ENCODE measurements around the gene TTC28. TPM values are rescaled to one million over a fixed set of nuclear protein-coding genes. Genes with fewer than 3 reads are reported as not detected.

Gene TTC28
- total RNA-seq, 1 experiment from 2014 or later: not detected

DNA sequence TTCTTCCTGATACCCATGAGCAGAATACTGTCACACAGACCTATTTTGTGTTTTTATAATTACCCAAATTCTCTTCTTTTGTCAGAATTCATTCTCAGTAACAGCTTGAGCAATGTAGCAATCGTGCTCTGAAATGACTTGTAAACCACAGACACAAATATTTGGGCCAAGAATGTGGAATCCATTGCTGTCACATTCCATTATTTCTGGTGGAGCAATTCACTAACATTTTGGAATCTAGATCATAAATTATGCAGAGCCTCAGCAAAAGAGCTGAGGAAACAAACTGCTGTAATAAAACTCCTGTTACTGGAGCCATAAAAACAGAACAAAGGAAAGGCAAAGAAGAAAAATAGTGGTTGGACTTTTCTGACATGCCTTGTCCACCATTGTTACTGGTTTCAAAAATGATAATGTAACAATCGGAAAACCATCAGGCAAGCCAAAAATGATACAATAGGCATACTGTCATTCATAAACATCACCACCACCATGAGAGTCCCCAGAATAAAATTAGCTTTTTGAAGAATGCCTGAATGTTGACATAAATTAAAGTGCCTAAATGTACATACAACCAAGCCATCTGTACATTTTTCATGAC is 537.2 kb downstream of the TTC28 start:
- BruUV-seq (replicated peaks): no TSS peak
- Mint-ChIP-seq H3K4me1 (ENCODE audit: insufficient read depth, unreplicated experiment) (peaks cover 14% of the 10 kb centered on the region), H3K4me3 (ENCODE audit: unreplicated experiment) (no peak overlapping the region), H3K27ac (ENCODE audit: low read depth, unreplicated experiment) (no peak overlapping the region), H3K36me3 (ENCODE audit: insufficient read depth, unreplicated experiment) (no peaks in the 10 kb centered on the region), H3K27me3 (ENCODE audit: insufficient read depth, unreplicated experiment) (peaks cover 45% of the 10 kb centered on the region), H3K9me3 (ENCODE audit: unreplicated experiment) (no peaks in the 10 kb centered on the region)
- intact Hi-C loops (cut with micrococcal nuclease): no loop called here
- ChIA-PET CTCF (interaction anchor here (0.7 kb wide), 1 partner anchor 740 kb away, joined by 3 read pairs; no protein-coding TSS in a partner anchor), POLR2A (no interaction called here)
- DNase-seq (ENCODE audit: unreplicated experiment): peak; percentile 36
- TF ChIP-seq, protein P1, sequence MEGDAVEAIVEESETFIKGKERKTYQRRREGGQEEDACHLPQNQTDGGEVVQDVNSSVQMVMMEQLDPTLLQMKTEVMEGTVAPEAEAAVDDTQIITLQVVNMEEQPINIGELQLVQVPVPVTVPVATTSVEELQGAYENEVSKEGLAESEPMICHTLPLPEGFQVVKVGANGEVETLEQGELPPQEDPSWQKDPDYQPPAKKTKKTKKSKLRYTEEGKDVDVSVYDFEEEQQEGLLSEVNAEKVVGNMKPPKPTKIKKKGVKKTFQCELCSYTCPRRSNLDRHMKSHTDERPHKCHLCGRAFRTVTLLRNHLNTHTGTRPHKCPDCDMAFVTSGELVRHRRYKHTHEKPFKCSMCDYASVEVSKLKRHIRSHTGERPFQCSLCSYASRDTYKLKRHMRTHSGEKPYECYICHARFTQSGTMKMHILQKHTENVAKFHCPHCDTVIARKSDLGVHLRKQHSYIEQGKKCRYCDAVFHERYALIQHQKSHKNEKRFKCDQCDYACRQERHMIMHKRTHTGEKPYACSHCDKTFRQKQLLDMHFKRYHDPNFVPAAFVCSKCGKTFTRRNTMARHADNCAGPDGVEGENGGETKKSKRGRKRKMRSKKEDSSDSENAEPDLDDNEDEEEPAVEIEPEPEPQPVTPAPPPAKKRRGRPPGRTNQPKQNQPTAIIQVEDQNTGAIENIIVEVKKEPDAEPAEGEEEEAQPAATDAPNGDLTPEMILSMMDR (IDR thresholded peaks at IDR 0.05; ENCODE audit: unreplicated experiment): no peak

DNA sequence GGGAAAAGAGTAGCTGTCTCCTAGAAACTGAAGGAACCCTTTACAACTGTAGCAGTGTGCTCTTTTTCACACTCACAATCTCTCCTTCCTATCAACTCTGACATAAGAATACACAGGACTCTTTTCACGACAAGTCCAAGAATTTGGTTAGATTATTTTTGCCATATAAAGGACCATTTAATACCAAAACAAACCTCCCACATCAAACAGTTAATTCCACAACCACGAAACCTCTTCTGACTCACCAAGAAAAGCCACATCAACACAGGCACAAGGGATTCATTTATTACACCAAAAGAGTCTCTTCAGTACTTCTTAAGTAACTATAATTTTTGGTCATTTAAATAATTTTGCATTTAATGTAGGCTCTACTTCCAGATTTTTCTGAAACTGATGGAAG is 538.0 kb downstream of the TTC28 start:
- intact Hi-C loops (cut with micrococcal nuclease): no loop called here
- no peak overlapping the region for H3K4me3 Mint-ChIP-seq (ENCODE audit: unreplicated experiment)
- H3K27ac Mint-ChIP-seq (ENCODE audit: low read depth, unreplicated experiment): no peak overlapping the region
- peaks cover 44% of the 10 kb centered on the region for H3K27me3 Mint-ChIP-seq (ENCODE audit: insufficient read depth, unreplicated experiment)
- TF ChIP-seq, protein P1 (IDR thresholded peaks at IDR 0.05; ENCODE audit: unreplicated experiment): no peak
- no TSS peak for BruUV-seq (replicated peaks)
- H3K9me3 Mint-ChIP-seq (ENCODE audit: unreplicated experiment): no peaks in the 10 kb centered on the region
- CTCF ChIA-PET: no interaction called here
- peak; percentile 18 for DNase-seq (ENCODE audit: unreplicated experiment)
- no peaks in the 10 kb centered on the region for H3K36me3 Mint-ChIP-seq (ENCODE audit: insufficient read depth, unreplicated experiment)
- POLR2A ChIA-PET: no interaction called here
- peaks cover 14% of the 10 kb centered on the region for H3K4me1 Mint-ChIP-seq (ENCODE audit: insufficient read depth, unreplicated experiment)

DNA sequence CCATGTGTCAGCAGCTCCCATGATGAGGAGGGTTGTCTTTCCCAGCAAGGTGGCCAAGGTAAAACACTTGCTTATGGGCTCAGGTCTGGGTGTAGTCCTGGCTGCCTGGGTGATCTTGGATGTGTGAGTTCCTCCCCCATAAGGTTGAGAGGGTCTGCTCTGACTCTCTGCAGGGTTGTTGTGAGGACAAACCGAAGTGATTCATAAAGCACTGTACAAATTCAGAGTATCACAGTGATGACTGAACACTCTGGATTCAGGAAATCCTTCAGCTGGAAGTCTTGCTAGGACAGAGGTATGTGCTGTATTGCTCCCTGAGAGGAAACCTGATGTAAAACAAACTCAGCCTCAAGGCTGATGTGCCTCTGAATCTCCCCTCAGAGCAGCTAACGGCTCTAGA is 539.7 kb downstream of the TTC28 start:
- intact Hi-C loops (cut with micrococcal nuclease): no loop called here
- Mint-ChIP-seq H3K36me3 (ENCODE audit: insufficient read depth, unreplicated experiment) (no peaks in the 10 kb centered on the region), H3K27me3 (ENCODE audit: insufficient read depth, unreplicated experiment) (peaks cover 38% of the 10 kb centered on the region), H3K9me3 (ENCODE audit: unreplicated experiment) (no peaks in the 10 kb centered on the region), H3K4me3 (ENCODE audit: unreplicated experiment) (no peak overlapping the region), H3K27ac (ENCODE audit: low read depth, unreplicated experiment) (no peak overlapping the region), H3K4me1 (ENCODE audit: insufficient read depth, unreplicated experiment) (peaks cover 14% of the 10 kb centered on the region)
- DNase-seq (ENCODE audit: unreplicated experiment): no peak
- BruUV-seq (replicated peaks): no TSS peak
- TF ChIP-seq, protein P1 (IDR thresholded peaks at IDR 0.05; ENCODE audit: unreplicated experiment): no peak
- ChIA-PET POLR2A (no interaction called here), CTCF (interaction anchor here (0.6 to 0.7 kb wide), 3 partner anchors 30 to 893 kb away, joined by 3 read pairs; no protein-coding TSS in a partner anchor)

DNA sequence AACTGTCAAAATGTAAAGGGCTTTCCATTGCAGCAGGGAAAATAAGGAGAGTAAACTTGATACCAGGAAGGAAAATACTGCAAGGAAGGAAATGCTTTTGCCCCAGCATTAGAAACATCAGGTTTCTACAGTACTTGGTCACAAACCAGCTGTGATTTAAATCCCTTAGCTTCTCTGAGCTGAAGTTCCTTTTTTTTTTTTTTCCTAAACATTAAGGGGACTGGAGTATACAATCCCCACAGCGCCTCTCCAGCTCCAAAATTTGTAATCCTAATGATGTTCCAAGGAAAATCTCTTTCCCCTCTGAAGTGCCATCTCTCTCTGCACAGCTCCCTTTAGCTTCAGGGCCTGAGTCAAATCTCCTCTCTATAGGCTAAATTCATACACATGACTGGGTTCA is 540.1 kb downstream of the TTC28 start:
- no TSS peak for BruUV-seq (replicated peaks)

More for the DNA sequence above, 540.1 kb downstream of the TTC28 start:
- ChIA-PET CTCF (interaction anchor here (0.7 kb wide), 1 partner anchor 30 kb away, joined by 3 read pairs; no protein-coding TSS in a partner anchor), POLR2A (no interaction called here)
- Mint-ChIP-seq H3K9me3 (ENCODE audit: unreplicated experiment) (no peaks in the 10 kb centered on the region), H3K4me3 (ENCODE audit: unreplicated experiment) (no peak overlapping the region), H3K27ac (ENCODE audit: low read depth, unreplicated experiment) (no peak overlapping the region), H3K27me3 (ENCODE audit: insufficient read depth, unreplicated experiment) (peaks cover 38% of the 10 kb centered on the region), H3K36me3 (ENCODE audit: insufficient read depth, unreplicated experiment) (no peaks in the 10 kb centered on the region), H3K4me1 (ENCODE audit: insufficient read depth, unreplicated experiment) (peaks cover 14% of the 10 kb centered on the region)
- intact Hi-C loops (cut with micrococcal nuclease): no loop called here
- DNase-seq (ENCODE audit: unreplicated experiment): no peak
- TF ChIP-seq, protein P1 (IDR thresholded peaks at IDR 0.05; ENCODE audit: unreplicated experiment): no peak
